ENCODE data around the gene PAX7.

GRCh38 chr1:18637511-18637960 is 6.9 kb downstream of the PAX7 start:
- TF ChIP-seq CTCF (IDR thresholded peaks at IDR 0.05) (no peak), POLR2A (IDR thresholded peaks at IDR 0.05) (no peak)
